ENCODE results near the gene BLOC1S2.

DNA sequence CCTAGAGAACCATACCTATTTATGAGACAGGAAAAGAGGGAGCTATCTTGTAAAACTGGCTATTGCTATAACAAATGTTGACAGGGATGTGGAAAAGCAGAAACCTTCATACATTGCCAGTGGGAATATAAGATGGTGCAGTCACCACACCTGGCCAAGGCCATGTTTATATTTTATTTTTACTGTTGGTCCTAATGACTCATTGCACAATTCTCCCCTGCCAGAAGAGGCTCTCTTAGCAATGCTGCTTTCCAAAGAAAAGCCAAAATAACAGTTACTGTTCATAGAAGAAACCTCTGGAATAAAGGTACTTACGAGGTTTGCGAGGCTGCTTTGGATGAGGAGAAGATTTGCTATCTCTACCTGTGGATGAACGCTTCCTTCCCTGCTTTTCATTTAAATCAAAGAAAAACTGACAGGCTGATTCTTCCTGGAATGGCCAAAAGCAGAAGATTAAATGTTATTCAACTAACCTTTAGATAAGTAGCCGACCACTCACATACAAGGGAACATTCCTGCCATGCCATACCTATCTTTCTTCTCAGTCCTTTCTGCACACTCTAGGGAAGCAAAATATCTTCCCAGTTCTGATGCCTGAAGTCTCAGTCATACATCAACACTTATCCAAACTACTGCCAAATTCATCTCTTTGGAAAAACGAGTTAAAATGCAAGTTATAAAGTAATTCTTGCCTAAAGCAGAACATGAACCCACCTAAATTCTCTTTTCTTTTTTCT is 40.8 kb downstream of the BLOC1S2 start:
- TF ChIP-seq, protein P1, sequence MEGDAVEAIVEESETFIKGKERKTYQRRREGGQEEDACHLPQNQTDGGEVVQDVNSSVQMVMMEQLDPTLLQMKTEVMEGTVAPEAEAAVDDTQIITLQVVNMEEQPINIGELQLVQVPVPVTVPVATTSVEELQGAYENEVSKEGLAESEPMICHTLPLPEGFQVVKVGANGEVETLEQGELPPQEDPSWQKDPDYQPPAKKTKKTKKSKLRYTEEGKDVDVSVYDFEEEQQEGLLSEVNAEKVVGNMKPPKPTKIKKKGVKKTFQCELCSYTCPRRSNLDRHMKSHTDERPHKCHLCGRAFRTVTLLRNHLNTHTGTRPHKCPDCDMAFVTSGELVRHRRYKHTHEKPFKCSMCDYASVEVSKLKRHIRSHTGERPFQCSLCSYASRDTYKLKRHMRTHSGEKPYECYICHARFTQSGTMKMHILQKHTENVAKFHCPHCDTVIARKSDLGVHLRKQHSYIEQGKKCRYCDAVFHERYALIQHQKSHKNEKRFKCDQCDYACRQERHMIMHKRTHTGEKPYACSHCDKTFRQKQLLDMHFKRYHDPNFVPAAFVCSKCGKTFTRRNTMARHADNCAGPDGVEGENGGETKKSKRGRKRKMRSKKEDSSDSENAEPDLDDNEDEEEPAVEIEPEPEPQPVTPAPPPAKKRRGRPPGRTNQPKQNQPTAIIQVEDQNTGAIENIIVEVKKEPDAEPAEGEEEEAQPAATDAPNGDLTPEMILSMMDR (IDR thresholded peaks at IDR 0.05; ENCODE audit: low read depth, low read length): no peak
- no peak for TF ChIP-seq EZH2phosphoT487 (IDR thresholded peaks at IDR 0.05; ENCODE audit: low read depth)

Data from OCI-LY3 (cell line).